ENCODE measurements around the gene SELENOO. TPM values are rescaled to one million over a fixed set of nuclear protein-coding genes. Genes with fewer than 3 reads are reported as not detected.

SELENOO gene
- total and polyA plus RNA-seq, 2 of the 13 experiments (the other 11 are each of a cell fraction or from before 2014, with no cell fraction given), result 14.4 to 19.0 TPM

DNA sequence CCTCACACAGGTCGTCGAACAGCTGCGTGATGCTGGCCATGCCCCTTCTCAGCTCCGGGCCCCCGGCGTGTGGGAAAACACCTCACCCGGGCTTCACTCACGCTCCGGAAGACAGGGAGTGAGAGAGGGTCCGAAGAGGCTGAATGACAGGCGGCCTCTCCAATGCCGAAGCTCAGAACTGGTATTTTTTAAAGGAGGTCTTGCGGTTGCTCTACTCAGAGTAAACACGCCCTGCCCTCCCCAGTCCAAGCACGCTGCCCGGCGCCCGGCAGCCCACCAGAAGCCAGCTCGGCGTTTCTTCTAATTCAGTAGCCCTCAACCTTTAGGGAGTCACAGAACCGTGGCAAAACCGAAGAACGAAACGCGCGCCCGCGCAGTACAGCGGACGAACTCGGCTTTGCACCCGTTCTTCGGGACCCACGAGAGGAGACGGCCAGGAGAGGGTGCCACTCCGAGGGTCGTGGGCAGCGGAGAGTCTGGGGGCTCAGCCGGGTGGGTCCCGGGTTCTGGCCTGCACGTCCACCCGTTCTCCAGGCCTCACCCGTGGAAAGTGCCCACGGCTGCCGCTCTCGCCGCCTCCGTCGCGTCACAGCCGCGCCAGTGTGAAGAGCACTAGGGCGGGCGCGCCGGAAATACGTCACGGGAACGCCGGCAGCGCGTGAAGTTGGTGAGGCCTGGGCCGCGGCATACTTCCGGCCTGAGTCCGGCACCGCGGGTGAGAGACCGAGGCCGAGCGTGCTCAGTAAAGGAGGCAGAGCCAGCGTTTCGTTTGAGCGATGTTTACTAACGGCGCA is 43.8 kb downstream of the SELENOO start, which contains the start of gene TUBGCP6 (continued):
- TF ChIP-seq TFDP2 (CRISPR knock-in tag; IDR thresholded peaks at IDR 0.05) (peak; percentile 70), HES4 (CRISPR knock-in tag; IDR thresholded peaks at IDR 0.05; ENCODE audit: borderline replicate concordance) (peak; percentile 86), ZKSCAN5 (CRISPR knock-in tag; IDR thresholded peaks at IDR 0.05) (no peak), TBL1XR1 (IDR thresholded peaks at IDR 0.05; ENCODE audit: borderline replicate concordance, low read length, partially characterized antibody) (no peak), ZNF552 (CRISPR knock-in tag; IDR thresholded peaks at IDR 0.05; ENCODE audit: borderline replicate concordance) (no peak), FOXO1 (CRISPR knock-in tag; IDR thresholded peaks at IDR 0.05) (no peak; the same call in 1 of the 2 replicates)
- TF ChIP-seq, protein P1, sequence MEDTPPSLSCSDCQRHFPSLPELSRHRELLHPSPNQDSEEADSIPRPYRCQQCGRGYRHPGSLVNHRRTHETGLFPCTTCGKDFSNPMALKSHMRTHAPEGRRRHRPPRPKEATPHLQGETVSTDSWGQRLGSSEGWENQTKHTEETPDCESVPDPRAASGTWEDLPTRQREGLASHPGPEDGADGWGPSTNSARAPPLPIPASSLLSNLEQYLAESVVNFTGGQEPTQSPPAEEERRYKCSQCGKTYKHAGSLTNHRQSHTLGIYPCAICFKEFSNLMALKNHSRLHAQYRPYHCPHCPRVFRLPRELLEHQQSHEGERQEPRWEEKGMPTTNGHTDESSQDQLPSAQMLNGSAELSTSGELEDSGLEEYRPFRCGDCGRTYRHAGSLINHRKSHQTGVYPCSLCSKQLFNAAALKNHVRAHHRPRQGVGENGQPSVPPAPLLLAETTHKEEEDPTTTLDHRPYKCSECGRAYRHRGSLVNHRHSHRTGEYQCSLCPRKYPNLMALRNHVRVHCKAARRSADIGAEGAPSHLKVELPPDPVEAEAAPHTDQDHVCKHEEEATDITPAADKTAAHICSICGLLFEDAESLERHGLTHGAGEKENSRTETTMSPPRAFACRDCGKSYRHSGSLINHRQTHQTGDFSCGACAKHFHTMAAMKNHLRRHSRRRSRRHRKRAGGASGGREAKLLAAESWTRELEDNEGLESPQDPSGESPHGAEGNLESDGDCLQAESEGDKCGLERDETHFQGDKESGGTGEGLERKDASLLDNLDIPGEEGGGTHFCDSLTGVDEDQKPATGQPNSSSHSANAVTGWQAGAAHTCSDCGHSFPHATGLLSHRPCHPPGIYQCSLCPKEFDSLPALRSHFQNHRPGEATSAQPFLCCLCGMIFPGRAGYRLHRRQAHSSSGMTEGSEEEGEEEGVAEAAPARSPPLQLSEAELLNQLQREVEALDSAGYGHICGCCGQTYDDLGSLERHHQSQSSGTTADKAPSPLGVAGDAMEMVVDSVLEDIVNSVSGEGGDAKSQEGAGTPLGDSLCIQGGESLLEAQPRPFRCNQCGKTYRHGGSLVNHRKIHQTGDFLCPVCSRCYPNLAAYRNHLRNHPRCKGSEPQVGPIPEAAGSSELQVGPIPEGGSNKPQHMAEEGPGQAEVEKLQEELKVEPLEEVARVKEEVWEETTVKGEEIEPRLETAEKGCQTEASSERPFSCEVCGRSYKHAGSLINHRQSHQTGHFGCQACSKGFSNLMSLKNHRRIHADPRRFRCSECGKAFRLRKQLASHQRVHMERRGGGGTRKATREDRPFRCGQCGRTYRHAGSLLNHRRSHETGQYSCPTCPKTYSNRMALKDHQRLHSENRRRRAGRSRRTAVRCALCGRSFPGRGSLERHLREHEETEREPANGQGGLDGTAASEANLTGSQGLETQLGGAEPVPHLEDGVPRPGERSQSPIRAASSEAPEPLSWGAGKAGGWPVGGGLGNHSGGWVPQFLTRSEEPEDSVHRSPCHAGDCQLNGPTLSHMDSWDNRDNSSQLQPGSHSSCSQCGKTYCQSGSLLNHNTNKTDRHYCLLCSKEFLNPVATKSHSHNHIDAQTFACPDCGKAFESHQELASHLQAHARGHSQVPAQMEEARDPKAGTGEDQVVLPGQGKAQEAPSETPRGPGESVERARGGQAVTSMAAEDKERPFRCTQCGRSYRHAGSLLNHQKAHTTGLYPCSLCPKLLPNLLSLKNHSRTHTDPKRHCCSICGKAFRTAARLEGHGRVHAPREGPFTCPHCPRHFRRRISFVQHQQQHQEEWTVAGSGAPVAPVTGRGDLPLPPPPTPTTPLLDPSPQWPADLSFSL (CRISPR knock-in tag; IDR thresholded peaks at IDR 0.05), result peak; percentile 61; the same call in 1 of the 2 replicates
- TF ChIP-seq, protein P2, sequence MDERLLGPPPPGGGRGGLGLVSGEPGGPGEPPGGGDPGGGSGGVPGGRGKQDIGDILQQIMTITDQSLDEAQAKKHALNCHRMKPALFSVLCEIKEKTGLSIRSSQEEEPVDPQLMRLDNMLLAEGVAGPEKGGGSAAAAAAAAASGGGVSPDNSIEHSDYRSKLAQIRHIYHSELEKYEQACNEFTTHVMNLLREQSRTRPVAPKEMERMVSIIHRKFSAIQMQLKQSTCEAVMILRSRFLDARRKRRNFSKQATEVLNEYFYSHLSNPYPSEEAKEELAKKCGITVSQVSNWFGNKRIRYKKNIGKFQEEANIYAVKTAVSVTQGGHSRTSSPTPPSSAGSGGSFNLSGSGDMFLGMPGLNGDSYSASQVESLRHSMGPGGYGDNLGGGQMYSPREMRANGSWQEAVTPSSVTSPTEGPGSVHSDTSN (CRISPR knock-in tag; IDR thresholded peaks at IDR 0.05), result peak; percentile 81
- TF ChIP-seq, protein P3, sequence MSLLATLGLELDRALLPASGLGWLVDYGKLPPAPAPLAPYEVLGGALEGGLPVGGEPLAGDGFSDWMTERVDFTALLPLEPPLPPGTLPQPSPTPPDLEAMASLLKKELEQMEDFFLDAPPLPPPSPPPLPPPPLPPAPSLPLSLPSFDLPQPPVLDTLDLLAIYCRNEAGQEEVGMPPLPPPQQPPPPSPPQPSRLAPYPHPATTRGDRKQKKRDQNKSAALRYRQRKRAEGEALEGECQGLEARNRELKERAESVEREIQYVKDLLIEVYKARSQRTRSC (CRISPR knock-in tag; IDR thresholded peaks at IDR 0.05; ENCODE audit: low read depth), result no peak
- TF ChIP-seq, protein P4, sequence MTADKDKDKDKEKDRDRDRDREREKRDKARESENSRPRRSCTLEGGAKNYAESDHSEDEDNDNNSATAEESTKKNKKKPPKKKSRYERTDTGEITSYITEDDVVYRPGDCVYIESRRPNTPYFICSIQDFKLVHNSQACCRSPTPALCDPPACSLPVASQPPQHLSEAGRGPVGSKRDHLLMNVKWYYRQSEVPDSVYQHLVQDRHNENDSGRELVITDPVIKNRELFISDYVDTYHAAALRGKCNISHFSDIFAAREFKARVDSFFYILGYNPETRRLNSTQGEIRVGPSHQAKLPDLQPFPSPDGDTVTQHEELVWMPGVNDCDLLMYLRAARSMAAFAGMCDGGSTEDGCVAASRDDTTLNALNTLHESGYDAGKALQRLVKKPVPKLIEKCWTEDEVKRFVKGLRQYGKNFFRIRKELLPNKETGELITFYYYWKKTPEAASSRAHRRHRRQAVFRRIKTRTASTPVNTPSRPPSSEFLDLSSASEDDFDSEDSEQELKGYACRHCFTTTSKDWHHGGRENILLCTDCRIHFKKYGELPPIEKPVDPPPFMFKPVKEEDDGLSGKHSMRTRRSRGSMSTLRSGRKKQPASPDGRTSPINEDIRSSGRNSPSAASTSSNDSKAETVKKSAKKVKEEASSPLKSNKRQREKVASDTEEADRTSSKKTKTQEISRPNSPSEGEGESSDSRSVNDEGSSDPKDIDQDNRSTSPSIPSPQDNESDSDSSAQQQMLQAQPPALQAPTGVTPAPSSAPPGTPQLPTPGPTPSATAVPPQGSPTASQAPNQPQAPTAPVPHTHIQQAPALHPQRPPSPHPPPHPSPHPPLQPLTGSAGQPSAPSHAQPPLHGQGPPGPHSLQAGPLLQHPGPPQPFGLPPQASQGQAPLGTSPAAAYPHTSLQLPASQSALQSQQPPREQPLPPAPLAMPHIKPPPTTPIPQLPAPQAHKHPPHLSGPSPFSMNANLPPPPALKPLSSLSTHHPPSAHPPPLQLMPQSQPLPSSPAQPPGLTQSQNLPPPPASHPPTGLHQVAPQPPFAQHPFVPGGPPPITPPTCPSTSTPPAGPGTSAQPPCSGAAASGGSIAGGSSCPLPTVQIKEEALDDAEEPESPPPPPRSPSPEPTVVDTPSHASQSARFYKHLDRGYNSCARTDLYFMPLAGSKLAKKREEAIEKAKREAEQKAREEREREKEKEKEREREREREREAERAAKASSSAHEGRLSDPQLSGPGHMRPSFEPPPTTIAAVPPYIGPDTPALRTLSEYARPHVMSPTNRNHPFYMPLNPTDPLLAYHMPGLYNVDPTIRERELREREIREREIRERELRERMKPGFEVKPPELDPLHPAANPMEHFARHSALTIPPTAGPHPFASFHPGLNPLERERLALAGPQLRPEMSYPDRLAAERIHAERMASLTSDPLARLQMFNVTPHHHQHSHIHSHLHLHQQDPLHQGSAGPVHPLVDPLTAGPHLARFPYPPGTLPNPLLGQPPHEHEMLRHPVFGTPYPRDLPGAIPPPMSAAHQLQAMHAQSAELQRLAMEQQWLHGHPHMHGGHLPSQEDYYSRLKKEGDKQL (CRISPR knock-in tag; IDR thresholded peaks at IDR 0.05; ENCODE audit: low read depth), result no peak

All from HepG2 (cell line).